Activated CD4-positive, CD25-positive, alpha-beta regulatory T cell treated with anti-CD3 and anti-CD28 coated beads, Interleukin-2, amount 50 U/mL, for 16 hours (primary cell): ENCODE measurements around the gene TMEM144.
"Not testable (repeated sequence)": the region's sequence is repeated elsewhere in the genome, so short reads cannot be mapped to it uniquely, and the experiment has no call there.

ENCODE experiments used
- DNase-seq: peaks from one replicate; pipeline ENCODE4 v3.0.0-alpha.2; 2020; ENCODE audit warnings: low read depth, low spot score

Gene TMEM144

GRCh38 chr4:158190718-158191117, 19.6 kb upstream of the TMEM144 start:
- DNase-seq: no peak

- DNase-seq: no peak
These were observed 17.7 kb upstream of the TMEM144 start for GRCh38 chr4:158192439-158193158.

DNA sequence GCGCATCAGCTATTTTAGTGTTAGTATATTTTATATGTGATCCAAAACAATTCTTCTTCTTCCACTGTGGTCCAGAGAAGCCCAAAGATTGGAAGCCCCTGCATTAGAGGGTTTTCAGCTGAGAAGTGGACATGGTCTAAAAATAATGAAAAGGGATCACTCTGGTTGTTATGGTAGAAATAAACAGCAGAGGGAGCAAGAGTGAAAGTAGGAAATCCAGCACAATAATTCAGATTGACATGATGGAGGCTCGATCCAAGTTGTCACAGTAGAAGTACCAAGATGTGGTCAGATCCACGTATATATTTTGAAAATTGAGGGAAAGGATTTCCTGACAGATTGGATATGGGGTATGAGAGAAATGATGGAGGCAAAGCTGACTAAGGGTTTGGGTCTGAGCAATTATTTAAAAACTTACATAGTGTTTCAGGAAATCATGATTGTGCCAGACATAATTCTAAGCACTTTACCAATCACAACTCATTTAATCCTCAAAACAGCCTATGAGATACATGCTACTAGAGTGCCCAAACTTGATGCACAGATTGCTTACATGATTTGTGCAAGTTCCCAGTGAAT, 17.0 kb upstream of the TMEM144 start:
- DNase-seq: no peak

DNA sequence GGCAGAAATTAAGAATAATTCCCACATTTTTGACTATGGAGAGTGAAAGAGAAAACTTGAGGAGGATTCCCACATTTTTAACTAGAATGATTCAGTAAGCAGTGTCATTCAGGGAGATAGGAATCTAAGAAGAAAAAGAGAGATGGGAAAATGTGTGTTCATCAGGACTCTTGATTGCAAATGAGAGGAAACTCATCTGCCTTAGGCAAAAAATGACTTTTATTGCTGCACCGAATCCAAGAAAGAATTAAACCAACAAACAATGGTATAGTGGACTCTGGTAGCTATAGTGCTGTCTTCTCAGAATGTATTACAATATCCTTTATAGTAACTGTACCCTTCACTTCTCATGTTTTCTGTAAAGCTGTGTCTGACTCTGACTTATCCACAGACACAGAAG, 15.0 kb upstream of the TMEM144 start:
- no peak for DNase-seq

DNA sequence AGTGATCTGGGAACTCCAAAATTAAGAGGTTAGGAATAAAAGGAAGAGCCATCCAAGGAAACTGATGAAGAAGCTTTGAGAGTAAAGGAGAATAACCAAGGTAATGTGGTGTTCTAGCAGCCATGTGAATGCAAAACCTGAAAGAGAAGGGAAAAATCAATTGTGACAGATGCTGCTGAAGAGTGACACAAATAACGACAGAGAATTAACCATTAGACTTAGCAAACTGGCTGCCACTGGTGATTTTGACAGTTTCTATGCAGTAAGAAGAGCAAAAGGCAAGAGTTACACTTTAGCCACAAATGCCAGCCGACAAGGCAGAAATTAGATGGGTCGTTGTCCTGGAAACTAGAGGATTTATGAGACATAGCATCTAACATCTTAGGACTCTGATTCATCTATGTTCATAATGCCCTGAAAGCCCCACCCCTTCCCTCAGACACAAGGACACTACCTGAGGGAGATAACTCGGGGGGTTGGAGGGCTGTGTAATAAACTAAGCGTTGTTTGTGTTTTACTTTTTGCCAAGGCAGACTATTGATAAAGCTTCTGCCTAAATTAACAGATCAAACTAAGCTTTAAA, 13.0 kb upstream of the TMEM144 start:
- no peak for DNase-seq

GRCh38 chr4:158200214-158200613, 10.1 kb upstream of the TMEM144 start:
- DNase-seq: no peak

DNA sequence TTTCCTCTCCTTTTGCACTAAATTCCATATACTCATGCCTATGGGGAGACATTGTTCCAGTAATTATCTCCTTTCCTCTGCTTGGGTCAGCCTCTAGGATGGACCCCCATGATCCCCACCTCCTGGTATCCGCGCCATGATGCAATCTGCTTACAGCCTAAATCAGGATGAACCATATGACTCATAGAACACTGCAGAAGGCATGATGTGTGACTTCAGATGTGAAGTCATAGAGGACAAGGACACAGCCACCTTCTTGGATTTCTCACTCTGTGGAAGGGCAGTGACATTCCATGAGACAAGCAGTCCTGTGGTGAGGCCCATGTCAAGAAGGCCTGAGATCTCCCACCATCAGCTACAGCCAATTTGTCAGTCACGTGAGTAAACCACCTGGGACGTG, 9.0 kb upstream of the TMEM144 start:
- no peak for DNase-seq

GRCh38 chr4:158201876-158202275, 8.4 kb upstream of the TMEM144 start:
- DNase-seq: no peak

DNA sequence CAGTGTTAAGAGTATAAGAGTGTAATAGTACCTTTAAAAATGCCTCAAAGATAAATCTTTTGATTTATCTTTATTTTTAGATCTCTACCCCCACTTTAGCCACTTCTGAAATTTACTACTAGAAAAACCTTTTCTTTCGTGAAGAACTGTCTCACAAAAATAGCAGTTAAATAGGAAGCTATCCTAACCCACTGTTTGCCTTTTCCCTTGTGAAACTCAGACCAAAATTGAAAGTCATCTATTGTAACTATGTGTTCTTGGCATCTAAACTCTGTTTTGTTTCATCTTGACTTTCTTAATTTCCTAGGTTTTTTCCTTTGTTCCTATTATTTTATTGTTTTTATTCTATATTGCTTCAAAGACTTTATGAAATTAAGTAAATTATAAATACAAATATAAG, 7.8 kb upstream of the TMEM144 start:
- DNase-seq: no peak

DNA sequence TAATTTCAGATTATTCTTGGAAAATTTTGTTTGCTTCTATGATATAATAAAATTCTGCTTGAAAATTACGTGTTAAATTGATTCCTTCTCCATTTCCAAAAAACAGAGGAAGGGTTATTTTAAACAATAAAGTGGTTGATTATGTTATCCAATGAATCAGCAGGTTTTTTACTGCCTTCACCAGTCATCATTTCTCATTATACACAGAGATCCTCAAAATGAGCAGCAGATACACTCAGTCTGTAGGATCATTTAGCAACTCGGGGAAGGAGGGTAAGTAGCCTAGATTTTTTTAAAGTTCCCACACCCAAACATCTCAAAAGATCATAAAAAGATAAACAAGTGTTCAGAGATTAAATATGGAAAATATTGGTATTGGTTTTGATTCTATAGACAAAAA, 6.8 kb upstream of the TMEM144 start:
- DNase-seq: no peak

DNA sequence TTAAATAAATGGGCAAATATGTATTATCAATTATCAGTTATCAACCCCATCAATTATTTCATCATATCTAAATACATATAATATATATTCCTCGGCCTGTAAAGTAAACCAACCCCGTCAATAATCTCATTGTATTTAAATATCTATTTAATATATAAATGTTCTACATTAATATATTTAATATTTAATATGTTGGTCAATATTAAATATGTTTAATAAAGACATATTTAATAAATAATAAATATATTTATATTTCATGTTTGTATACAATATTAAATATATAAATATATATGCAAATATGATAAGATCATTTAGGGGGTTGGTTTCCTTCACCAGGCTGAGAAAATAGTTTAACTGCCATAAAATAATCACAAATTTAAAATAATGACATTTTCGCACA, 6.4 kb upstream of the TMEM144 start:
- DNase-seq: no peak

DNA sequence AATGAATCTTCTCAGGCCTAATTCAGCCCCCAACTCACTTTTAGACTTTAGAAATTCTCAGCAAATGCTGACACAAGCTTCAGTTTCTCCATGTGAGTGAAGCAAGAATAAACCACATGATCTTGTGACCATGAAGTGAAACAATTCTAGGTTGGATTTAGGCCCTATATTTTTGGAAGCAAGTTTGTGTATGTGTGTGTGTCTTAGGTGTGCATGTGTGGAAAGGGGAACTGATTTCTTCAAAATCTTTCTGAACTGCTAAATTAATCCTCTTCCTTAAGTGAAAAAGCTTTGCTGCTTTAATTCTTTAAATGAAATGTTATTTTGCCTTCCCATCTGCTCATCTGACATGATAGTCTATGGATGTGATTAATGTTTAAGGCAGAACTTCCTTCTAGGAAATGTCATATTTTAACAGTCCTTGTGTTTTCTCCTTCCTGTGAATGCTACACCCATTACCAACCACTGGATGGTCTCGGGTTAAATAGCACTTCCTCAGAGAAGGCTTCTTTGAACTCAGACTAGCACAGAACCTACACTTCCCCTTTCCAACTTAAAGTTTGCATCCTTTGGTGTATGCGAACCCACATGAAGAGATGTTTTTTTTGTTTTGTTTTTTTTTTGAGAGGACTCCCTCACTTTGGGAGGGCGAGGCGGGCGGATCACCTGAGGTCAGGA, 1.2 kb upstream of the TMEM144 start:
- no peak for DNase-seq

DNA sequence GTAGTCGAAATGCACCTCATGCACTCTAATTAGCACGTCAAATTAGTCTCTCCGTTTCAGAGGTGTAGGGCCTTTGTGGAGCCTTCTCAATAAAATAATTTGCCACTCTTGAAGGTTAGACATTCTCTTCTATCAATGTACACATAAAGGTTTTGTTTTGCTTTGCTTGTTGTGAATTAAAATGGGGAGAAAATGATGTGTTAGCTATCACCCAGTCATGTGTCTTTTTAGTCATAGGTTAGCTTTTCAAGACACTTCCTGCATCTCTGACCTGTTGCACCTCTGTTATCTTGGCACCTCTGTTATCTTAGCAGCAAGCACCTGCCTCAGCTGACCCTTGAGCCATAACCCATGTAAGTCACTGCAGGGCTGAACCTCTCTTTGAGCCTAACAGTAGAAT, 936 bp downstream of the TMEM144 start:
- DNase-seq: no peak

- no peak for DNase-seq
These were observed 3.2 kb downstream of the TMEM144 start for GRCh38 chr4:158213466-158213865.

GRCh38 chr4:158214856-158215255, 4.6 kb downstream of the TMEM144 start:
- no peak for DNase-seq

- DNase-seq: no peak
These were observed 7.5 kb downstream of the TMEM144 start for GRCh38 chr4:158217763-158218162.

- DNase-seq: no peak
These were observed 9.3 kb downstream of the TMEM144 start for GRCh38 chr4:158219623-158220022.

DNA sequence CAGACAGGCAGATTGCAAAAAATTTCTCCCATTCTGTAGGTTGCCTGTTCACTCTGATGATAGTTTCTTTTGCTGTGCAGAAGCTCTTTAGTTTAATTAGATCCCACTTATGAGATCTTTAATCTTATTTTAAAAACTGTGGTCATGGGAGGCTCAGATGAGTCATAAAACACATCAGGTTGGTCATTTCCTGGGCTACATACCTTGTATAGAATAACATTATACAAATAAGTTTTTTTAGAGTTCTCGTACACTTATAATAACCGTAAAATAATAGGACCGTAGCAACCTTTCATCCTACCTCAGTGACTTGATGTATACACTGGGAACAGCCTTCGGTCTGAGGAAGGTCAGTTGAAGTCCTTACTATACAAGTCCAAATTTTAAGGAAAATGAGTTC, 14.0 kb downstream of the TMEM144 start:
- DNase-seq: not testable (repeated sequence)

GRCh38 chr4:158224999-158225398, 14.7 kb downstream of the TMEM144 start:
- DNase-seq: not testable (repeated sequence)

DNA sequence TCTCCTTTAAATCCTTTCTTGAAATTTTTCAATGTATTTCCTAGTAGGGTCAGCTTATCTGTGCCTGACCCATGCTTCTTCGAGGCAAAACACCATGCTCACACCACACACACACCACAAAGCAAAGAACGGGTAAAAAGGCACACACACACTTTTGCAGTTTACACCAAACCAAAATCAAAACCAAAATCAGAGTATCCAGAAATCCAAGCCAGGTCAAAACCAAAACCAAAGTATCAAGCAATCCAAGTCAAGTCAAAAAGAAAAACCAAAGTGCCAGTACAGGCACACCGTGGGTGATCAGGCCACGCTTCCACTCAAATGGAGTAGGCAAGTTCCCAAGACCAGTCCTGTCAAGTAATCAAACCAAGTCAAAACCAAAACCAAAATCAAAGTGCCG, 17.6 kb downstream of the TMEM144 start:
- not testable (repeated sequence) for DNase-seq

- DNase-seq: not testable (repeated sequence)
These were observed 18.1 kb downstream of the TMEM144 start for GRCh38 chr4:158228399-158228798.

GRCh38 chr4:158229768-158230167, 19.5 kb downstream of the TMEM144 start:
- no peak for DNase-seq

GRCh38 chr4:158234671-158235070, 24.4 kb downstream of the TMEM144 start:
- no peak for DNase-seq
